Tibial nerve (tissue), 4 donors: ENCODE data around the gene ZNF705A. TPM values are rescaled to one million over a fixed set of nuclear protein-coding genes. Genes with fewer than 3 reads are reported as not detected.
A peak's percentile ranks its signal among the peaks of the same experiment; 100 is the strongest.
"Not testable (repeated sequence)": the region's sequence is repeated elsewhere in the genome, so short reads cannot be mapped to it uniquely, and the experiment has no call there.

Experiments
- DNase-seq, 2 donors: peaks; one replicate each; pipeline ENCODE4 v3.0.0-alpha.2; 2019; ENCODE audit warnings: low spot score in 2 of 2
- H3K27ac ChIP-seq, 4 donors: fragments of 200-600 bp; sonication (generic) in 3 of 4; one replicate each; pipeline ENCODE4 v1.5.1; 2017 to 2019; ENCODE audit warnings: mild to moderate bottlenecking in 1 of 4
- H3K27me3 ChIP-seq, 2 donors: fragments of 200-600 bp; sonication (generic) in 1 of 2; one replicate each; pipeline versions ENCODE4 v1.5.1 to v1.6.0; 2017 to 2019
- H3K36me3 ChIP-seq, 3 donors: fragments of 200-600 bp; sonication (generic); one replicate each; pipeline ENCODE4 v1.5.1; 2018 to 2019
- H3K4me1 ChIP-seq, 4 donors: fragments of 200-600 bp; sonication (generic) in 3 of 4; one replicate each; pipeline ENCODE4 v1.5.1; 2017 to 2019
- H3K4me3 ChIP-seq, 4 donors: fragments of 200-600 bp; sonication (generic) in 3 of 4; one replicate each; pipeline ENCODE4 v1.5.1; 2017 to 2019; ENCODE audit warnings: mild to moderate bottlenecking in 1 of 4, moderate library complexity in 1 of 4
- H3K9me3 ChIP-seq, 4 donors: fragments of 200-600 bp; sonication (generic) in 3 of 4; one replicate each; pipeline ENCODE4 v1.5.1; 2017 to 2019
- EP300 ChIP-seq, 2 donors: sonication (generic); formaldehyde crosslinking; IDR thresholded peaks; one replicate each; pipeline ENCODE4 v1.6.1; 2017; ENCODE audit warnings: antibody characterized with exemption in 2 of 2, mild to moderate bottlenecking in 1 of 2
- POLR2A ChIP-seq, 2 donors: fragments of 450-650 bp; IDR thresholded peaks; one replicate each; pipeline ENCODE4 v1.6.1; 2017; ENCODE audit warnings: antibody characterized with exemption in 2 of 2, mild to moderate bottlenecking in 2 of 2, moderate library complexity in 2 of 2
- WGBS, 2 donors: methylation state at CpG; one replicate each; pipeline ENCODE4 v1.1.5; 2018; 5-methylcytosine and 5-hydroxymethylcytosine counted together
- total RNA-seq, 4 donors: library from RNA; depleted of rRNA; stranded (reverse); fragments of >200 nt; gene quantifications; one replicate each; pipeline ENCODE4 v1.1.0, GENCODE V29; 2016
- TF ChIP-seq, protein P1 (sequence below), 5 experiments: fragments of 200-600 bp in 3 of 5; fragments of 450-650 bp in 2 of 5; sonication (generic) in 3 of 5; IDR thresholded peaks; one replicate each; pipeline ENCODE4 v1.5.1; 2016 to 2019; ENCODE audit warnings: antibody characterized with exemption in 5 of 5, mild to moderate bottlenecking in 3 of 5, moderate library complexity in 2 of 5

ZNF705A gene
- total RNA-seq, result not detected

DNA sequence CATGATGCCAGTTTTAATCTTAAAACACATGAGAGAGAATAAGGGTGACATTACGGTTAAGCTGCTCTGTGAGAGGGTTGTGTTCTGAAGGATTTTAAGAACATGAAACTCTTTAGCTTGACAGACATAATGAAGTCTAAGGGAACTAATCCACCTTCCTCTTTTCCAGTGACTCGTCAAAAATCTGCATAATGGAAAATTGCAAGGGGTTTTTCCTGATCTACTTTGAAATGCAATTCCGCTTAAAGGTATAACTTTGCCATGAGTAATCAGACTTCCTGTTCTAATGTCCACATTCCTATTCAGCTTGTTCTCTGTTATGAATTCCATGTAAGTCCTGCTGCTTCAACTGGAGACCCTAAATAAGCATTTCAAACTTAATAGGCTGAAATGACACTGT, at the start of gene ZNF705A:
ZNF705A (plus strand) TSS at position 171 of the 400 bp plus-strand sequence. CDS start 15,611 bp downstream, outside the sequence.
- TF ChIP-seq, protein P1, sequence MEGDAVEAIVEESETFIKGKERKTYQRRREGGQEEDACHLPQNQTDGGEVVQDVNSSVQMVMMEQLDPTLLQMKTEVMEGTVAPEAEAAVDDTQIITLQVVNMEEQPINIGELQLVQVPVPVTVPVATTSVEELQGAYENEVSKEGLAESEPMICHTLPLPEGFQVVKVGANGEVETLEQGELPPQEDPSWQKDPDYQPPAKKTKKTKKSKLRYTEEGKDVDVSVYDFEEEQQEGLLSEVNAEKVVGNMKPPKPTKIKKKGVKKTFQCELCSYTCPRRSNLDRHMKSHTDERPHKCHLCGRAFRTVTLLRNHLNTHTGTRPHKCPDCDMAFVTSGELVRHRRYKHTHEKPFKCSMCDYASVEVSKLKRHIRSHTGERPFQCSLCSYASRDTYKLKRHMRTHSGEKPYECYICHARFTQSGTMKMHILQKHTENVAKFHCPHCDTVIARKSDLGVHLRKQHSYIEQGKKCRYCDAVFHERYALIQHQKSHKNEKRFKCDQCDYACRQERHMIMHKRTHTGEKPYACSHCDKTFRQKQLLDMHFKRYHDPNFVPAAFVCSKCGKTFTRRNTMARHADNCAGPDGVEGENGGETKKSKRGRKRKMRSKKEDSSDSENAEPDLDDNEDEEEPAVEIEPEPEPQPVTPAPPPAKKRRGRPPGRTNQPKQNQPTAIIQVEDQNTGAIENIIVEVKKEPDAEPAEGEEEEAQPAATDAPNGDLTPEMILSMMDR (IDR thresholded peaks at IDR 0.05), result no peak
- no peak for TF ChIP-seq POLR2A (IDR thresholded peaks at IDR 0.05)
- no peak for TF ChIP-seq EP300 (IDR thresholded peaks at IDR 0.05)
- Histone ChIP-seq H3K36me3 (no peaks in the 10 kb centered on the region), H3K9me3 (no peaks in the 10 kb centered on the region), H3K27ac (no peak within 1 kb of the TSS), H3K4me3 (no peak within 1 kb of the TSS), H3K27me3 (no peaks in the 10 kb centered on the region), H3K4me1 (no peaks in the 10 kb centered on the region)
- 57 to 66% methylated on average over 3 of the region's 3 CpGs for WGBS, 2 donors
- no peak for DNase-seq

DNA sequence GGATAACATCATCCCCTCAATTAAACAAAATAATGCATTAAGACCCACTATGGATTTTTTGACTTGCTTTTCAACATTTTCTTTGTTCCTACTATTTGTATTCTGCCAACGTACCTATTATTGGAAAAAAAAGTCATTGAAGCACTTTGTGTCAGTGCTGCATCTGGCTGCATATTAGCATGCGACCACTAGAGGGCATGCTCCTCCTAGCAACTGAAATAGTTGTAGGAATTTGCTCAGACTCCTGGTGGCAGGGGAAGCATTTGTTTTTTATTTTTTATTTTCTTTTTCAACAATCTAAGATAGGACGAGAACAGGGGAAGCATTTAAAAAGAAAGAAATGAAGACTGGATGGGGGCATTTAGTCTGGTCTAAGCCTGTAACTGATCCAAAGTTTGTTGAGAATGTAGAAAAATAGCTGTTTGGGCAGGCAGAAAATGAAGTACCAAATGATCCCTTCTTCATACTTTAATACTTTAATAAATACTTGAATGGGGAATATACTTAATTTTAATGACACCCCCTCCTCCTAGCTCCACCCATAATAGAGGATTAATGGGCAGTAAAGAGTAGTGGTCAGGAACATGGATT, 47.9 kb upstream of the ZNF705A start:
- WGBS, 2 donors, result 1 to 3% methylated on average over 3 of the region's 3 CpGs

DNA sequence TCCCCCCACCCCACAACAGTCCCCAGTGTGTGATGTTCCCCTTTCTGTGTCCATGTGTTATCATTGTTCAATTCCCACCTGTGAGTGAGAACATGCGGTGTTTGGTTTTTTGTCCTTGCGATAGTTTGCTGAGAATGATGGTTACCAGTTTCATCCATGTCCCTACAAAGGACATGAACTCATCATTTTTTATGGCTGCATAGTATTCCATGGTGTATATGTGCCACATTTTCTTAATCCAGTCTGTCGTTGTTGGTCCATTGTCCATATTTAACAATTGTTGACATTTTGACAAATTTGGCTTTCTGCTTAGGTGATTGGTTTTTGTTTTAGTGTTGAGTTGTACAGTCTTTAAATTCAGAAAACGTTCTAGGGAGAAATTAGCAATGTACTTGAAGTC, 43.7 kb upstream of the ZNF705A start:
- peaks cover 0 to 13% (median 0%) of the 10 kb centered on the region in 3 donors for H3K36me3 ChIP-seq
- not testable (repeated sequence) for DNase-seq, H3K4me3 ChIP-seq, H3K4me1 ChIP-seq, H3K27ac ChIP-seq, H3K27me3 ChIP-seq, H3K9me3 ChIP-seq
- 96 to 98% methylated on average over 4 of the region's 4 CpGs for WGBS, 2 donors

More for the DNA sequence above, 47.9 kb upstream of the ZNF705A start:
- Histone ChIP-seq H3K4me1 (peaks cover 0 to 7% (median 0%) of the 10 kb centered on the region in 4 donors), H3K9me3 (peaks cover 0 to 10% (median 0%) of the 10 kb centered on the region in 4 donors), H3K36me3 (peaks cover 0 to 24% (median 0%) of the 10 kb centered on the region in 3 donors), H3K27me3 (no peaks in the 10 kb centered on the region), H3K4me3 (no peak overlapping the region), H3K27ac (peak overlapping the region in 1 of 4 donors; percentile 7)
- DNase-seq, result peak; percentile 79 to 89
- TF ChIP-seq, protein P1 (IDR thresholded peaks at IDR 0.05), result peak; percentile 84 to 97 (median 91)
- TF ChIP-seq POLR2A (IDR thresholded peaks at IDR 0.05) (no peak), EP300 (IDR thresholded peaks at IDR 0.05) (no peak)

DNA sequence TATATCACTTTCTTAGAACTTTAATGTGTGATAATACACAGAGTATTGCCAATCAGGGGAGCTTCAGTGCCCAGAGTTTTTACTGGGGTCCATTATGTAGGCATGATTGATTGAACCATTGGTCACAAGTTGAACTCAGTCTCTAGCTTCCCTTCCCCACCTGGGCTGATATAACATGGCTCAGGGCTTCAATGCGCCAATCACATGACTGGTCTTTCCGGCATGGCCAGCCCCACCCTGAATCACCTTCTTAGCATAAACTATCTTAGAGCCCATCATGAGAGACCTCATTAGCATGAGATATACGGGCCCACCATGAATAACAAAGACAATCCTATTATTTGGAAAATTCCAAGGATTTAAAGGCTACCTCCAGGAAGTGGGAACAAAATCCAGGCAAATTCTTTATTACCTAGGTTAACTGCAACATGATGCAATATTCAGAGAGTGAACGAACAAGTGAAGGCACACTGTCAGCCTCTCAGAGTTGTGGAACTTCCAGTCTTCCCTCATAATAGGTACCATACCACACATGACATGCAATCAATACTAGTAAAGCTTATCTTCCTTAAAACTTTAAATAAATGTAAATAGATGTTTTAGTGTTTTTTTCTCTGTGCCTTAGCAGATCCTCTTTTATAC, 36.6 kb upstream of the ZNF705A start:
- DNase-seq, result no peak
- no peak for TF ChIP-seq EP300 (IDR thresholded peaks at IDR 0.05)
- TF ChIP-seq, protein P1 (IDR thresholded peaks at IDR 0.05), result no peak
- TF ChIP-seq POLR2A (IDR thresholded peaks at IDR 0.05), result no peak
- H3K4me3 ChIP-seq, result no peak overlapping the region
- H3K27ac ChIP-seq, result no peak overlapping the region
- H3K36me3 ChIP-seq, result peaks cover 0 to 19% (median 0%) of the 10 kb centered on the region in 3 donors
- 86 to 95% methylated on average over 4 of the region's 4 CpGs for WGBS, 2 donors
- no peaks in the 10 kb centered on the region for H3K9me3 ChIP-seq
- no peaks in the 10 kb centered on the region for H3K27me3 ChIP-seq
- H3K4me1 ChIP-seq, result no peaks in the 10 kb centered on the region

DNA sequence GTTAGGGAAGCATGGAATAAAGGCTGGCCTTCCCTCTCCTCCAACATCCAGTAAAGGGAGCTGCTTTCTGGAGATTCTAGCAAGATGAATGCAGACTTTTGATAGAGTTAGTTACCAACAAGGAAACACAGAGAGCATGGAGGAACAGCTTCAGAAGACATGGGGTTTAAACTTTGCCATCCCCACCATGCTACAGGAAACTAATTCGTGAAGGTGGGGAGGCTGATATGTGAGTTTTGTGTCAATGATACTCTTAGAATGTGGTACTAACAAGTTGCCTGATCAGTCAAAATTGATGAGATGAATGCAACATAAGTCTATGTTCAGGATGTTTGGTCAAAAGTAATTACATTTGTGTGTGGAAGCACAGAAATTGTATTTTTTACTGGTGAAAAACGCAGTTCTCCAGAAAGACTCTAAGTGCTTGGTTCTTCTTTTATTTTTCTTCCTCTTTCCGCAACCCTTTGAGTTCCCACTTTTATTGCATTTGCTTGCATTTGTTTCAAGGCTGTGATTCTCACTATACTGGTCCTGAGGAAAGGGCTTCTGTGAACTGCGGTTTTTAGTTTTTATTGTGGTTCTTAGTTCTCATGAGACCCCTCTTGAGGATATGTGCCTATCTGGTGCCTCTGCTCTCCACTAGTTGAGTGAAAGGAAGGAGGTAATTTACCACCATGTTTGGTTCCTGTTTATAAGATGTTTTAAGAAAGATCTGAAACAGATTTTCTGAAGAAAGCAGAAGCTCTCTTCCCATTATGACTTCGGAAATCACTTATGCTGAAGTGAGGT, 33.5 kb upstream of the ZNF705A start, which contains the start of gene CLEC4A:
CLEC4A (plus strand) TSS at position 494 of the 789 bp plus-strand sequence; CDS start at position 756, 262 bp downstream.
- Histone ChIP-seq H3K4me3 (no peak within 1 kb of the TSS), H3K27ac (no peak within 1 kb of the TSS), H3K36me3 (peaks cover 0 to 17% (median 0%) of the 10 kb centered on the region in 3 donors), H3K9me3 (no peaks in the 10 kb centered on the region), H3K27me3 (no peaks in the 10 kb centered on the region), H3K4me1 (no peaks in the 10 kb centered on the region)
- WGBS, 2 donors, result 78 to 81% methylated on average over 5 of the region's 5 CpGs
- TF ChIP-seq EP300 (IDR thresholded peaks at IDR 0.05) (no peak), POLR2A (IDR thresholded peaks at IDR 0.05) (no peak)
- TF ChIP-seq, protein P1 (IDR thresholded peaks at IDR 0.05), result no peak
- DNase-seq, result no peak
